Brain microvascular endothelial cell (primary cell): Measurements from ENCODE around the gene JHY.

Experiments
- DNase-seq: peaks from one replicate; pipeline ENCODE4 v3.0.0-alpha.2; 2020
- H3K27ac ChIP-seq: fragments of 250-450 bp; sonication (Bioruptor Pico); 2 replicates; pipeline ENCODE4 v1.5.1; 2020; ENCODE audit warnings: mild to moderate bottlenecking, moderate library complexity
- H3K27me3 ChIP-seq: fragments of 250-450 bp; sonication (Bioruptor Pico); replicated peaks from 2 replicates; pipeline ENCODE4 v1.5.1; 2020; ENCODE audit warnings: mild to moderate bottlenecking
- H3K36me3 ChIP-seq: fragments of 250-450 bp; sonication (Bioruptor Pico); replicated peaks from 2 replicates; pipeline ENCODE4 v1.5.1; 2020; ENCODE audit warnings: mild to moderate bottlenecking
- H3K4me3 ChIP-seq: 2 replicates; pipeline ENCODE4 v1.5.1; 2011; ENCODE audit warnings: low read depth, mild to moderate bottlenecking, control low read depth, low read length, moderate library complexity
- in situ Hi-C: cut with HindIII; loops from 2 replicates; pipeline ENCODE4 v1.10.0; 2017; ENCODE audit warnings: low sequenced_read_pairs, low pct_ligation_motif_present
- TF ChIP-seq, protein P1 (sequence below): IDR thresholded peaks from 2 replicates; pipeline ENCODE4 v1.5.1; 2011; ENCODE audit warnings: low read depth, mild to moderate bottlenecking, moderate library complexity, low read length, control low read depth, inconsistent platforms; ENCODE audit errors: missing control alignments

The JHY gene

DNA sequence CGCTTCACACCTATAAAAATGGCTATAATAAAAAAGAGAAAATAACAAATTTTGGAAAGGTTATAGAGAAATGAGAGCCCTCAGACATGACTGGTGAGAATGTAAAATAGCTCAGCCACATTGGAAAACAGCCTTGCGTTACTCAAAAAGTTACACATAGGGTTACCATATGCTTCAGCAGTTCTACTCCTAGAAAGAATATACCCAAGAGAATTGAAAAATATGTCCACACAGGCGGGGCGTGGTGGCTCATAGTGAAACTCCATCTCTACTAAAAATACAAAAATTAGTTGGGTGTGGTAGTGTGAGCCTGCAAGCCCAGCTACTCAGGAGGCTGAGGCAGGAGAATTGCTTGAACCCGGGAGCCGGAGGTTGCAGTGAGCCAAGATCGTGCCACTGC, 7.6 kb upstream of the JHY start:
- Histone ChIP-seq H3K27ac (no peak overlapping the region), H3K4me3 (no peak overlapping the region), H3K36me3 (no peaks in the 10 kb centered on the region), H3K27me3 (no peaks in the 10 kb centered on the region)
- TF ChIP-seq, protein P1, sequence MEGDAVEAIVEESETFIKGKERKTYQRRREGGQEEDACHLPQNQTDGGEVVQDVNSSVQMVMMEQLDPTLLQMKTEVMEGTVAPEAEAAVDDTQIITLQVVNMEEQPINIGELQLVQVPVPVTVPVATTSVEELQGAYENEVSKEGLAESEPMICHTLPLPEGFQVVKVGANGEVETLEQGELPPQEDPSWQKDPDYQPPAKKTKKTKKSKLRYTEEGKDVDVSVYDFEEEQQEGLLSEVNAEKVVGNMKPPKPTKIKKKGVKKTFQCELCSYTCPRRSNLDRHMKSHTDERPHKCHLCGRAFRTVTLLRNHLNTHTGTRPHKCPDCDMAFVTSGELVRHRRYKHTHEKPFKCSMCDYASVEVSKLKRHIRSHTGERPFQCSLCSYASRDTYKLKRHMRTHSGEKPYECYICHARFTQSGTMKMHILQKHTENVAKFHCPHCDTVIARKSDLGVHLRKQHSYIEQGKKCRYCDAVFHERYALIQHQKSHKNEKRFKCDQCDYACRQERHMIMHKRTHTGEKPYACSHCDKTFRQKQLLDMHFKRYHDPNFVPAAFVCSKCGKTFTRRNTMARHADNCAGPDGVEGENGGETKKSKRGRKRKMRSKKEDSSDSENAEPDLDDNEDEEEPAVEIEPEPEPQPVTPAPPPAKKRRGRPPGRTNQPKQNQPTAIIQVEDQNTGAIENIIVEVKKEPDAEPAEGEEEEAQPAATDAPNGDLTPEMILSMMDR, result no peak
- no peak for DNase-seq
- in situ Hi-C loops, result no loop called here

DNA sequence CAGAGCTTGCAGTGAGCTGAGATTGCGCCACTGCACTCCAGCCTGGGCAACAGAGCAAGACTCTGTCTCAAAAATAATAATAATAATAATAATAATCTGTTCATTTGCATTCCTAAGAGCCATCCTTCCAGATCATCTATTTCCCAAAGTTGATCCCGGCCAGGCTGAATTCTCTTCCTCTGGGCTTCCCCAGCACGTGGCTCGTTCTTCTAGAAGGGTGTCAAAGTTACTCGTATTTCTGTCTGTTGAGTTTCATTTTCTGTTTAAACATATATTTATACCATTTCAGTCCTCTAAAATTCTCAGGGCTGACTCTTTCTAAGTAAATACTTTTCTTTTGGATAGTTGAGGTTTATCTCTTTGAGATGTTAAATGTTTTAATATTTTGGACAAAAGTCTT, 4.8 kb upstream of the JHY start:
- no peaks in the 10 kb centered on the region for H3K36me3 ChIP-seq
- H3K27ac ChIP-seq, result no peak overlapping the region
- DNase-seq, result no peak
- in situ Hi-C loops, result no loop called here
- TF ChIP-seq, protein P1, result no peak
- H3K4me3 ChIP-seq, result no peak overlapping the region
- no peaks in the 10 kb centered on the region for H3K27me3 ChIP-seq

DNA sequence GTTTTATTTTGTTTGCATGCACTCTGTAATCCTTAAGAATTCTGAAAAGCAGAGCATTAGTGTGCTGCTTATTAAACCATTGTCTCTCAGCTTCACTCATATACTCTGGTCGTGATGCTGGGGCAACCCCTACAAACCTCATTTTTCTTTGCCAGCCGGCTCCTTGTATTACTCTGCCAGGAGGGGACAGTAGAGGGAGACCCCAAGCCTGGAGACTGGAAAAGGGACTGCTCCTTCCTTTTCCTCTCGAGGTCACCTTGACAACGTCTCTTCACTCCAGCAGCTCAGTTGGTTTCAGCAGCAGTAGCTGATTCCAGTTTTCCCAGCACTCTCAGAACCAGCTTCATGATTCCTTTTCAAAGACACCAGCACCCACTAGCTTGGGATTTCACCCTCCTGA, 2.8 kb upstream of the JHY start:
- Histone ChIP-seq H3K4me3 (no peak overlapping the region), H3K27ac (no peak overlapping the region), H3K27me3 (no peaks in the 10 kb centered on the region), H3K36me3 (no peaks in the 10 kb centered on the region)
- in situ Hi-C loops, result no loop called here
- TF ChIP-seq, protein P1, result no peak
- no peak for DNase-seq

DNA sequence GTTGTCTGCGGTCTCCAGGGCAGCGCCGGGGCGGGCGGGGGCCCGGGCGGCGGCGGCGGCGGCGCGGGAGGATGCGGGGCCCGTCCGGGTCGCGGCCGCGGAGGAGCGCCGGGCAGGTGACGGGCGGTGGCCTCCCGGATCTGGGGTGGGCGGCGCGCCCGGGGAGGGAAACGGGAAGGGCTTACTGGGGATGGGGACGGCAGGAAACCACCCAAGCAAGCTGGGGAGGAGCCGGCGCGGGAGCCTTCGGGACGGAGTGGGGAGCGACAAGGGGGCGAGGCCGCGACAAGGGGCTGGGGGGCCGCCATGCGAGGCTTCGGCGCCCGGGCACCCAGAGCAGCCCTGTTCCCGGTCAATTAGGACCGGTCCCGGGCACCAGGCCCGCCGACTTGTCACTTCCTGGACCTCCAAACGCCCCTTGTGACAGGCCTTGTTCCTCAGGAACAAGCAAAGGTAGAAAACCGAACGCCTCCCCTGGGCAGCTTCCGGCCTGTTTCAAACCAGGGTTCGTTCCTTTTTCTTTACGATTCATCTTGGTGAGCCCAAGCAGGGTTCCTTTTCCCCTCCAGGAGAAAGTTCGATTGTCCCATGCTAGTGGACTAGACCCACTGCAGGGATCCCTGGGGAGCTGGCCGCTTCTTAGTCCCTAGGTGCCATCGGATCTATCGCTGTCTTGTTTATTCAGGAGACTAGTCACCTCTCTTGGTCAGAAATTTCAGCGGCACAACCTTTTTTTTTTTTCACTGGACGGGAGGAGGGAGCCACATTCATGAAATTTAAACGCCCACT, 492 bp downstream of the JHY start:
- Histone ChIP-seq H3K27me3 (no peaks in the 10 kb centered on the region), H3K4me3 (peak overlapping the region; percentile 69), H3K36me3 (no peaks in the 10 kb centered on the region), H3K27ac (peak overlapping the region; percentile 72)
- in situ Hi-C loops, result no loop called here
- no peak for DNase-seq
- TF ChIP-seq, protein P1, result no peak

DNA sequence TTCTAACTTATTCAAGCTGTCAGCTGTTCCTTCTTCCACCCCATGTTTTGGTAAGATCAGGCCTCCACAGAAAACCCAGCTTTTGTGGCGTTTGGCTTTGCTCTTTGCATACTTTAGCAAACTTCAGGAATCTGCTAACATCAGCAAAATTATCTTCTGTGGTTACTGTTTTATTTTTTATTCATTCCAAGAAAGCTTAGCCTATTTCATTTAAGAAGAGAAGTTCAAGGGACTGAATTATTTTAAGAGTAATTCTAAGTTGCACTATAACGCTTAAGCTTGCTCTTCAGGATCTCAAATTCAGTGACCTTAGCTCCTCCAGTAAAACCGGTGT, 1.1 kb downstream of the JHY start:
- H3K27me3 ChIP-seq, result no peaks in the 10 kb centered on the region
- H3K4me3 ChIP-seq, result peak overlapping the region; percentile 69
- no peak overlapping the region for H3K27ac ChIP-seq
- in situ Hi-C loops, result no loop called here
- DNase-seq, result peak; percentile 74
- TF ChIP-seq, protein P1, result no peak
- H3K36me3 ChIP-seq, result no peaks in the 10 kb centered on the region

DNA sequence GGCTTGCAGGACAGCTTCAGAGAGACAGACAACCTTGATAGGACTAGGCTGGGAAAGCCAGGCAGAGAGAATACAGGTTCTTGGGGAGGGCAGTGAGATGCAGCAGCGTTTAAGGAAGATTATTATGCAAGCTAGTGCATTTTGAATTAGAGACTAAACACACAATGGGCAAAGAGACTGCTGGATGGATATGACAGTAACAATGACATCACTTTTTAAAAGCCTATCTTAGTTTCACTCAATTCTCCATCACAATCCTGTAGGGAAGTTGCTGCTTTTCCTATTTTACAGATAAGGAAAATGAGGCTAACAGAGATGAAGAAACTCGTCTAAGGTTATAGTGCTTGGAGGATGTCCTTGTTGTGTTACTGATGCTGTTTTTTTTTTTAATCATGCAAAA, 5.6 kb downstream of the JHY start:
- Histone ChIP-seq H3K4me3 (no peak overlapping the region), H3K27me3 (no peaks in the 10 kb centered on the region), H3K27ac (no peak overlapping the region), H3K36me3 (no peaks in the 10 kb centered on the region)
- in situ Hi-C loops, result no loop called here
- DNase-seq, result no peak
- TF ChIP-seq, protein P1, result no peak
